ENCODE results near the gene PSG11.
"Not testable (repeated sequence)": the region's sequence is repeated elsewhere in the genome, so short reads cannot be mapped to it uniquely, and the experiment has no call there.

GRCh38 chr19:43062418-43062817 is 36.1 kb upstream of the PSG11 start:
- not testable (repeated sequence) for TF ChIP-seq CTCF (conservative IDR thresholded peaks at IDR 0.05); EZH2 (IDR thresholded peaks at IDR 0.05; ENCODE audit: low read depth)
